AG09319 (cell line): ENCODE measurements around the gene BMP8B.

Experiments
- DNase-seq: peaks from one replicate; pipeline ENCODE4 v3.0.0-alpha.2; 2010; ENCODE audit warnings: low read depth; ENCODE audit errors: extremely low read depth
- CTCF ChIP-seq: IDR thresholded peaks from 2 replicates; pipeline ENCODE4 v1.5.1; 2011; ENCODE audit warnings: low read depth, mild to moderate bottlenecking, inconsistent platforms, low read length, moderate library complexity

Gene BMP8B

GRCh38 chr1:39788758-39789570 is at the start of gene BMP8B:
TSS of gene BMP8B (minus strand) at chr1:39788865. CDS start at chr1:39788485, 380 bp downstream.
- no peak for TF ChIP-seq CTCF
- no peak for DNase-seq

- no peak for DNase-seq
- no peak for TF ChIP-seq CTCF
These were observed 48.0 kb upstream of the BMP8B start for GRCh38 chr1:39836595-39837110.

GRCh38 chr1:39835935-39836594 is 47.4 kb upstream of the BMP8B start:
- TF ChIP-seq CTCF, result no peak
- no peak for DNase-seq

GRCh38 chr1:39835110-39835509 is 46.4 kb upstream of the BMP8B start:
- no peak for DNase-seq
- no peak for TF ChIP-seq CTCF

GRCh38 chr1:39833621-39834385 is 45.1 kb upstream of the BMP8B start:
- no peak for DNase-seq
- TF ChIP-seq CTCF, result no peak

GRCh38 chr1:39833121-39833520 is 44.5 kb upstream of the BMP8B start:
- no peak for DNase-seq
- no peak for TF ChIP-seq CTCF
